GM19328 (cell line): ENCODE measurements around the gene CASP10.

ENCODE experiments used
- ATAC-seq: cut with Tn5 transposase; IDR thresholded peaks from one replicate; pipeline ENCODE4 v1.9.1; 2021; ENCODE audit warnings: mild to moderate bottlenecking, moderate library complexity; ENCODE audit not compliant: unreplicated experiment

The CASP10 gene

DNA sequence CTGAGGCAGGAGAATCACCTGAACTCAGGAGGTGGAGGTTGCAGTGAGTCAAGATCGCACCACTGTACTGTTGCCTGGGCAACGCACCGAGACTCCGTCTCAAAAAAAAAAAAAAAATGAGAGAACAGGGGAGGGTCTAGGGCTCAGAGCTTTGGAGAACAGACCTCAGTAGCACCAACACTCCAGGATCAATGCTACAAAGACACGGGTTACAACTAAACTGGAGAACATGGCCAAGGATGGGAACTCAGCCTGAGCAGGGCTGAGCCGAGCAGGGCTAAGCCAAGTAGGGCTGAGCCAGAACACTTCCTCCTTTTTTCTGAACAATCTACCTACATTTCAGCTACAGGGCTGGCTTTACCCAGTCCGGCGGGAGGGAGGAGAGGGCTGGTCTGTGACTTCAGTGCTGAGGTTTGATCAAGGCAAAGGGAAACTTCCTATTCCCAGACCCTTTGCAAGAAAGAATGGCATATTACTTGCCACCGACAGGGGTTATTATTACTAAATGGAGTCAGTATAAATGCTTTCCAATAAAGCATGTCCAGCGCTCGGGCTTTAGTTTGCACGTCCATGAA is 74.5 kb downstream of the CASP10 start:
- ATAC-seq: peak; percentile 50

DNA sequence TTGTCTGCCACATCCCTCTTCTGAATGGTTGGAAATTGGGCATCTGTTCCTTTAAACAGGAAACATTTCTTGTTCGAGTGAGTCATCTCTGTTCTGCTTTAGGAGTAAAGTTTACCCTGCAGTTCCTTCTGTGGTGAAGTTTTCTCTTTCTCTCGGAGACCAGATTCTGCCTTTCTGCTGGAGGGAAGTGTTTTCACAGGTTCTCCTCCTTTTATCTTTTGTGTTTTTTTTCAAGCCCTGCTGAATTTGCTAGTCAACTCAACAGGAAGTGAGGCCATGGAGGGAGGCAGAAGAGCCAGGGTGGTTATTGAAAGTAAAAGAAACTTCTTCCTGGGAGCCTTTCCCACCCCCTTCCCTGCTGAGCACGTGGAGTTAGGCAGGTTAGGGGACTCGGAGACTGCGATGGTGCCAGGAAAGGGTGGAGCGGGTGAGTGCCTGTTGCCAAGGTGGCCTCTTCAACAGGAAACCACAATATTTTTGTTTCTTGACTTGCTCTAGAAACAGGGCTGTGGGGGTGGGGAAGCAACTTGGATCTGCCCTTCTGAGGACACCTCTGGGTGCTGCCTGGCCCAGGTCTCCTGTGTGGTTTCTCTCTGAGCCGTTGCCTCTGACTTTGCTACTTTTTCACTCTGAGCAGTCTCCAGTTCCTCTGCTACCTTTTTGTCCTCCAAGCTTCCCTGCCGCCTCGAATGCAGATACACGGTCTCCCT is 75.2 kb downstream of the CASP10 start:
- peak; percentile 51 for ATAC-seq

DNA sequence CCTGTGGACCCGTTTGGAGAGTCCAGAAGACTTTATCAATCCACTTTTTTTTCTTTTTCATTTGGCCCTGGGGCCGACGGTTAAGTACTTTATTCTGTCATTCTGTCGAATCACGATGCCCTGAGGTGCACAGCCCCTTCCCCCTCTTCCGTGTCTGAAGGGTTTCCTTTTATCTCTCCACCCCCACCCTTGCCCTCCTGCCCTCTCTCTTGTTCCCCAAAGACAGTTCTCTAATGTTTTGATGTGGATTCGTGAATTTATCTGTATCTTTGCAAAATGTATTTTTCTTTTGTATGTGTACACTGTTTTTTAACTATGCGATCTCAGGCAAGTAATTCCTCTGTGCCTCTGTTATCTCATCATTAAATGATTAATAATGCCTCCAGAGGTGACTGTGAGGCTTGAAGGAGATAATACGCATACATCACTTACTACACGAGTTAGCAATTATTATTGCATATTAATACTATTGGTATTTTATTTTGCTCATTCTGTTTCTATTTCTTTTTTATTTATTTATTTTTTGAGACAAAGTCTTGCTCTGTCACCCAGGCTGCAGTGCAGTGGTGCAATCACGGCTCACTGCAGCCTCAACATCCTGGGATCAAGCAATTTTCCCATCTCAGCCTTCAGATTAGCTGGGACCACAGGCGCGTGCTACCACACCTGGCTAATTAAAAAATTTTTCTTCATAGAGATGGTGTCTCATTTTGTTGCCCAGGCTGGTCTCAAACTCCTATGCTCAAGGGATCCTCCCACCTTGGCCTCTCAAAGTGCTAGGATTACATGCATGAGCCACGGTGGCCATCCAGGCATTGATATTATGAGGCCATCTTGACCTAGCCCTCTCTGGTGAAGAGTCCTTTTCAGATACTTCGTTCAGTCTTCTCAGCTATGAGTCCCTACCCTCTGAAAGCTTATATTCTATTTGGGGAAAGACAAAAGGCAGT is 76.0 kb downstream of the CASP10 start:
- ATAC-seq: peak; percentile 2

DNA sequence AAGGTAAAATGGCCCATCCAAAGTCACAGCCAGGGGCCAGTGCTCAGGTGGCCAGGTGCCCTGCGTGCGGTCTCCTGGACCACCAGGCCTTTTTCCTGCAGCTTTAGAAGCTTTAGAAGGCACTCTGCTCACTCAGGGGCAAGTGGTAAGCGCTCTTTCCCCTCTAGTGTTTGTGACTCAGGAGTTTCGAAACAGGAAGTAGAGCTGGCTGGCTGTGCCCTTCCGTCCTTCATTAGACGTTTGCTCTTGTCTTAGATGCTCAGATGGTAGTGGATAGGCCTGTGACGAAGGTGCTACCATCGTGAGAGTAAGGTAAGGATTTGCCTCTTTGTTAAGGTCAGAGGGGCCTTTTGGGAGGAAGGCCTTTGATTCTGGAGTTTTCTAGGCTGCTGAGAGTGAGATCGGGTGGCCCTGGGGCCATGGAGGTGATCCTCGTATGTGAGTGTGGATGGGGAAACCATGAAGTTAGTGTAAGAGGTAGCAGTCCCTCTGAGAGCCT is 77.4 kb downstream of the CASP10 start, which contains the start of gene CASP8:
TSS of gene CASP8 (plus strand) at position 235 of the 499 bp plus-strand sequence. CDS start 5,951 bp downstream, outside the sequence.
- ATAC-seq: peak; percentile 40

DNA sequence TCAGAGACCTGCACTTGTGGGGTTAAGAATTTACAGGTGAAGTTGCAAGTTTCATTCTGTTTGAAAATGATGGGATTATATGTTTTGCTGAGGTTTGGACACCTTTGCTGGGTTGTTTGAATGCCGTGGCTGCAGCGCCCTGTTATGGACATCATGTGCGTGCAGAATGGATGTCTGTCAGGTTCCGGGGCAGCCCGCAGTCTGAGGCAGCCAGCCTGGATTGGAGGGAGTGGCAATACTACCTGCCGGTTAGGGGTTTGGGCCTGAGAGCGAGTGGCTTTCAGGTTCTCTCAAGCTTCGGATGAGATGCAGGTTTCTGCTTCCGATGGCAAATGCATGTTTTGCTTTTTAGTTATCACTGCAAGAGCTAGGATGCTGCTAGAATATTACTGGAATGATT is 78.5 kb downstream of the CASP10 start:
- ATAC-seq: no peak

DNA sequence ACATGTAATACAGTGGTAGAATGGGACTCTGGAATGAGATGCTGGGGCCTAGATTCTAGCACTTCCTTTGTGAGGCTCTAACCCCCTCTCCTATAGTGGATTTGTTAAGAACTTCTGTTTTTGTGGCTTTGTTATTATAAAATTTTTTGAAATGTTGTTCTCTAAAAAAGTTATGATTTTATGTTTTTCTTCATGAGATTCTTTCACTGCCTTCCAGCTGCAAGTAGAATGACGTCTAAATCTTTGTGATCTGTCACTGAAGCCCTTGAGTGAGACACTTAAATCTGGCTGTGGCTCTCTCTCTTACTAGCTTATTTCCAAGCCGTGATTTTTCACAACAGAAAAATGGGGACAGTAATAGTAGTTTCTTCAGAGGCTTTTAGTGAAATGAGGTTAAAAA is 79.0 kb downstream of the CASP10 start:
- no peak for ATAC-seq

DNA sequence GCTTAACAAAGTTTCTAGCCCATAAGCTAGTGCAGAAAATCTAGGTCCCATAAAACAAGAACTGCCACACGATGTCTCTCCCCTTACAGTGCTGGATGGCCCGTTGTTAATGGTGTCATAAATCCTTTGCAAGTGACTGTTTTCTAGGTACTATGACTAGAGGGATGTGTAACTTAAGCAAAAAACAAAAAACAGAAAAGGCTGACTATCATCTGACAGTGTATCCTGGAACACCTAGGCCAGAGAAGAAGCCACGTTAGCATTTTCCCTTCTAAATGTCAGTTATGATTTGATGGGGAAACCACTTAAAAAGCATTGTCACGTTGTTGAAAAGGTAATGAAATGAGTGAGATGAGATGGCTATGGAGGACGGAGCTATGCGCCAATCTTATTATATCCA is 79.8 kb downstream of the CASP10 start:
- ATAC-seq: no peak

DNA sequence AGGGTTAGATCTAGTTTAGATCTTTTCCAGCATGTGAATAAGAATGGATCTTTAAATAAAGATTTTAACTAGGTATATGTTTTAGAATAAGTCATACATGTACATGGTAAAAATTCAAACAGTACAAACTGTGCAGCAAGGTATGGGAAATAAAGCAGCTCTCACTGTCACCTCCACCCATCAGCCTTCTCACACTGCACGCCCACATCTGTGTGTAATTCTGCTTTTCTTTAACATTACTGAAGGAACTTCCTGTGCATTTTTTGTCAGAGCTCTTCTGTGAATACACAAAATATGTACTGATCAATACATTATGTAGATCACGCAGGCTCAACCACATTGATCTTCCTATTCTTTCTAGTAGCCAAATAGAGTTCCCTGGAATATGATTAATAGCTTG is 80.8 kb downstream of the CASP10 start:
- ATAC-seq: no peak

DNA sequence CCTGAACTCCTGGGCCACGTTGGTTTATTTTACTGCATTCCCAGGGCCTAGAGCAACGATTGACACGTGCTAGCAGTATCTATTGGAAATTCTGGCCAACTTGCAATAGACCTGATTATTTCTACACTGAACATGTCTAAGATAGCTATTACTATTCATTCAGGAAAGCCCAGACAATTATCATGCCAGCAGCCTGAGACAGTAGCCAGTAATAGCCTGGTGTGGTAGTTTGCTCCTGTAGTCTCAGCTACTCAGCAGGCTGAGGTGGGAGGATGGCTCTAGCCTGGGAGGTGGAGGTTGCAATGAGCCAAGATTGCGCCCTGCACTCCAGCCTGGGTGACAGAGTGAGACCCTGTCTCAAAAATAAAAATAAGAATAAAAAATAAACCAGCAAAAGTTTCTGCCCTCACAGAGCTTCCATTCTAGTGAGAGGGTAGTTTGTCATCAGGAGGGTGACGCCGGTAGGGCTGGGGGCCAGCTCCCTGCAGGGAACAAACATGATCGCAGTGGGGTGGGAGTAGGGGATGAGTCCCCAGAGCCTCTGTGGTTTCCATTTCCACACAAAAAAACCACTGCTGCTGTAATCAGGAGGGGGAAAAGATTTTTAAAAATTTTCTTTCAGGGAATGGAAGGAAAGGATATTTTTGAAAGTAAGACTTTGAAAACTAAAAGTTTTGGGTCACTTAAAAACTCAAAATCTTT is 81.7 kb downstream of the CASP10 start:
- no peak for ATAC-seq

DNA sequence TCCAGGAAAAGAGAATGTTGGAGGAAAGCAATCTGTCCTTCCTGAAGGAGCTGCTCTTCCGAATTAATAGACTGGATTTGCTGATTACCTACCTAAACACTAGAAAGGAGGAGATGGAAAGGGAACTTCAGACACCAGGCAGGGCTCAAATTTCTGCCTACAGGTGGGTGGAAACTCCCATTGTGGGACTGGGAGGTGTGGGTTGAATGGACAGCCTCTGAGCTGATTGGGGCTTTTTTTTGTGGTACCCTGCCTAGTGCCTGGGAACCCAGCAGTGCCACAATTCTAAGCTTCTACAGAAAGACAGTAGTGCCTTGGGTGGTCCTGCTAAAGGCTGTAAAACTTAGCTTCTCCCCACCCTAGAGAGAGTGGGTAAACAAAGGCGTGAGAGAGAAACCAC is 83.7 kb downstream of the CASP10 start:
- ATAC-seq: no peak

DNA sequence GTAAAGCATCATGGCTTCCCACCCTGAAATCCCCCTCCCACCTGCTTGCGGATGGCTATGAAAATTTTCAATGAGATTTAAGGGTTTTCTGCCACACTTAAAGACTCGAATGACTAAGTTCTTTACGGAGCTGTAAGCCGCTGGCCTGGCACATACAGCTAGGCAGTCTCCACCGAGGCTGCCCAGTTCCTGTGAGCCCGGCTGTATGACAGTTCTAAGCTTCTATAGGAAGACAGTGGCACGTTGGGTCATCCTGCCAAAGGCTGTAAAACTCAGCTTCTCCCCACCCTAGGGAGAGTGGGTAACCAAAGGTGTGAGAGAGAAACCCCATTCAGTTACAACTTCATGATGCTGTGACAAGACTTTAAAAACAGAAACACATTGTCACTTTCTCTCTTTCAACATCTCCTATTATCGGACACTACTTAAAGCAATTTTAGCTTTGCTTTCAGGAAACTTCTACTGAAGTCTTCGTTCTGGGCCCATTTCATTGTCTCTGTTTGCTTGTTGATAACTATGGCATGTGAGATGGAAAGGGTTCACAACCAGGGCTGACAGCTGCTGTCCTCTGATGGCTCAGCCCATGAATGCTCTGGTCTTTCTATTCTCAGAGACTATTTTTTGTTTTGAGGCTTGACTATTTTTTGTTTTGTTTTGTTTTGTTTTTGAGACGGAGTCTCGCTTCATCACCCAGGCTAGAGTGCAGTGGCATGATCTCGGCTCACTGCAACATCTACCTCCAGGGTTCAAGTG is 84.5 kb downstream of the CASP10 start:
- ATAC-seq: no peak

DNA sequence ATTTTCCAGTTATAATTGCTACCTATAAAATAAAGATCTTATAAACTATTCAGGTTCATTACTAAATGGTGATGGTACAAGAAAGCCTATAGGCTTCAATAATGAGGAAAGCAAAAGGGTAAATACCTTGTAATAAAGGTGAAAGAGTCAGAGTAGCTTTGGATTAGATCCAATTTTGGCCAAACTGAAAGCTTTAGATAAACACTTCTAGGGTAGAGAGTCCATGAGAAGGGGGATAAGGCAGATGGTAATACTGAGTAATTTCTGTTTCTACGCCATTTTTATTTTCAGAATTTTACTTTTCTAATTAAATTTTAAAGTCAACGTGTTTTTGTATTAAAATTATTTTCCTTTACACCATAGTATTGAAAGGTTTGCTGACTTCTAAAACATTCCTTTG is 86.8 kb downstream of the CASP10 start:
- no peak for ATAC-seq

DNA sequence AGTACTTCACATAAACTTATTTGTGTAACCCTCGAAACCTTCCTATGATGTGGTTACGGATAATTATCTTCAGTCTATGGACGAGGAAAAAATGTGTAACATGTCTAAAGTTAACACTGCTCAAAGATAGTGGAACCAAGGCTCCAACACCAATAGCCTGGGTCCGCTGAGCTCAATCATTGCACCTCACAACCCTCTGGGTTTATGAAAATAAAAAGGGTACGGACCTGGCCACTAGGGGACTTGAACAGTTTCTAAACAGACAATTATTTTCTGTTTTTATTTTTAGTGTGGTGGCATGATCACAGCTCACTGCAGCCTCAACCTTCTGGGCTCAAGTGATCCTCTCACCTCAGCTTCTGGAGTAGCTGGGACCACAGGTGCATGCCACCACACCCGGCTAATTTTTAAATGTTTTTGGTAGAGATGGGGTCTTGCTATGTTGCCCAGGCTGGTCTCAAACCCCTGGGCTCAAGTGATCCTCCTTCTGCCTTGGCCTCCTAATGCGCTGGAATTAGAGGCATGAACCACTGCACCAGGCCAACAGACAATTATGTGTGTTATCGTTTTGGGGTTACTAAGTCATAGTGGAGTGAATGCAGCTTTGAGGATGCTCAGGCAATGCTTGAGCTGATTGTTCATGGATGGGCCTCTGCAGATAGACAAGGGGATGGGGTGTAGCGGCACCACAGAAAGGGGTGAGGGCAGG is 87.5 kb downstream of the CASP10 start:
- no peak for ATAC-seq

DNA sequence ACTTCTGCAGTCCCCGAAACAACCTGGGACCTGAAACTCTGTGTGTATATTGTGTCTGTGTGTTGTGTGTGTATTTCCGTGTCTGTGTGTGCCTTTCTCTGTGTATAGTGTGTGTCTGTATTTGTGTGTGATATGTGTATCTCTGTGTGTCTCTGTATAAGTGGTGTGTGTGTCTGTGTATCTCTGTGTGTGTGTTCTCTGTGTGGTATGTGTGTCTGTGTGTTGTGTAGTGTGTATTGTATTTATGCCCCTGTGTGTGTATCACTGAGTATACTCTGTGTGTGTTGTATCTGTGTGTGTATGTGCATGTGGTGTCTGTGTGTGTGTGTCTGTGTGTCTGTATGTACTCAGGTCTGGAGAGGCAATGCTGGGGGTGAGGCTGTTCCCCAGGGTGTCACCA is 89.0 kb downstream of the CASP10 start:
- ATAC-seq: no peak

DNA sequence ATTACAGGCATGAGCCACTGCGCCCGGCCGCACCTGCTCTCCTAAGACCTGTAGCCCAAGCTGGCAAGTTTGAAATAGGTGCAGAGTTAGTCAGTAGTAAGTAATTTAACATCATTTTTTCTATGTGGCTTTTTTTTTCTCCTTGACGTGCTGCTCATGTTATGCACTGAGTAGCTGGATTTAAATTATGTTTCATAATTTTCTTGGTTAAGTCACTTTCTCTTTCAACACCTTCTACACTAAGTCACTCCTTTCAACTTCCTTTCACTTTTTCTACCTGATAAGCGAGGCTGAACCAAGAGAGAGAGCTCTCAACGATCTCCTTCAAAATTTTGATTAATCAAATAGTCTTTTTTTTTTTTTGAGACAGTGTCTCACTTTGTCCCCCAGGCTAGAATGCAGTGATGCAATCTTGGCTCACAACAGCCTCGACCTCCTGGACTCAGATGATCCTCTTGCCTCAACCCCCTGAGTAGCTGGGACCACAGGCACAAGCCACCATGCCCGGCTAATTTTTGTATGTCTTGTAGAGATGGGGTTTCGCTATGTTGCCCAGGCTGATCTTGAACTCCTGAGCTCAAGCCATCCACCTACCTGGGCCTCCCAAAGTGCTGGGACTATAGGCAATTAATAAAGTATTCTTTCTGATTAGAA is 90.5 kb downstream of the CASP10 start:
- no peak for ATAC-seq

DNA sequence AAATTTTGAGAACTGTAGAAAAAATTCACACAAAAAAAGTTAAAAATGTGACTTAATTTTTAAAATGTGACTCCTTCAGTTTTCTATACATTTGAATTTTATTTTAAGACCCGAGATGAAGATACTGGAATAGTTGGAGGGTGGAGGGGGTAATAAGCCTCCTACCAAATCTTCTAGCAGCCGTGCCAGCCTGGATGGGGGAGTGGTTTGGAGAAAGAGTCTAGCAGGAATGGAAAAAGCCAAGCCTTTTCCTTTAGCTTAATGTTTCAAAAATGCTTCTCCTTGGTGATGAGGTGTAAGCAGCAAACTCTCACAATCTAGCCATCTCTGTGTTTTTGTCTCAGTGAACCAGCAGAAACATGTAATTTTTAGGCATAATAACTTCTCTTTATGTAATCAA is 92.1 kb downstream of the CASP10 start:
- no peak for ATAC-seq

DNA sequence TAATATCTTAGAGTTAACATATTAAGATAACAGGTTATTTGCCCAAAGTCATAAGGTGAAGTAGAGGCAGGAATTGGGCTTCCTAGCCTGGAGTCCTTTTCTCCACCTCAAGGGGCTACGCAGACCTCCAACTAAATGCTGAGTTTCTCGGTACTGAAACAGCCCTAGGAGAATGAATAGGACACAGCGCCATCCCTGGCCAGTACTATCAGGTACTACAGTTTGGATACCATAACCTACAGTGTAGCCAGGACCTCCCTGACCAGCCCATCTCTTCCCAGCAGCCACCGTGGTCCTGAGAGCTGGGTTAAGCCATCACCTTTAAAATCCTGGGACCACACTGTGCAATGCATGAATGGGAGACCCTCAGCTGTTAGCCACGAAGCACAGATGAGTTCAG is 93.0 kb downstream of the CASP10 start:
- no peak for ATAC-seq

DNA sequence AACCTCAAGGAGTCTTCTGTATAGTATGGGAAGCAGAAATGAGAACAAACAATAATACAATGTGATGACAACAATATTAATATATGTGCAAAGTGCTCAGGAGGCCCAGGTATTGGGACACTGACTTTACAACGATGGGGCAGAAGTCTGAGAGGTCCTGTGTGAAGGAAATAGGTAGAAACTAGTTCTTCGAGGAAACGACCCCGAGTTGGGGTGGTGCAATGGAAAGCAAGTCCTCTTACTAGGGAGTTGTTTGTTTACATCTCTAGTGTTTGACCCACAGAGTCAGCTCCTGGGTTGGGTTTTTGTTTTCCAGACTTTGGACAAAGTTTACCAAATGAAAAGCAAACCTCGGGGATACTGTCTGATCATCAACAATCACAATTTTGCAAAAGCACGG is 93.6 kb downstream of the CASP10 start:
- ATAC-seq: no peak
